CD4-positive, alpha-beta memory T cell (primary cell): ENCODE results near the gene TUNAR. TPM values are rescaled to one million over a fixed set of nuclear protein-coding genes. Genes with fewer than 3 reads are reported as not detected.

Experiments used
- CTCF ChIA-PET: fragments of 350-600 bp; sonication (Branson Sonifier 250); formaldehyde crosslinking; loops from one replicate; lab custom pipeline; 2021; ENCODE audit warnings: inconsistent platforms; ENCODE audit not compliant: partially characterized antibody; lab: Charles Lee
- POLR2A ChIA-PET: fragments of 350-600 bp; sonication (Branson Sonifier 250); formaldehyde crosslinking; loops from one replicate; lab custom pipeline; 2021; ENCODE audit not compliant: partially characterized antibody; lab: Charles Lee
- DNase-seq, 5 donors: peaks; one replicate each; pipeline versions ENCODE4 v3.0.0 to v3.0.0-alpha.2; 2020 to 2022; ENCODE audit warnings: mixed read lengths in 1 of 5
- H3K27ac ChIP-seq: one replicate; pipeline ENCODE4 v1.7.0; 2013; ENCODE audit warnings: low read depth, low read length
- H3K27me3 ChIP-seq: 2 replicates; pipeline ENCODE4 v1.7.0; 2013; ENCODE audit warnings: mild to moderate bottlenecking, low read length, moderate library complexity; ENCODE audit not compliant: insufficient read depth
- H3K36me3 ChIP-seq: 2 replicates; pipeline ENCODE4 v1.7.0; 2013; ENCODE audit warnings: mild to moderate bottlenecking, low read length, moderate library complexity; ENCODE audit not compliant: insufficient read depth
- H3K4me1 ChIP-seq: 2 replicates; pipeline ENCODE4 v1.7.0; 2013; ENCODE audit warnings: mild to moderate bottlenecking, low read length, moderate library complexity; ENCODE audit not compliant: insufficient read depth
- H3K4me3 ChIP-seq, 2 donors: one replicate each; pipeline ENCODE4 v1.7.0; 2013; ENCODE audit warnings: low read length in 2 of 2, mild to moderate bottlenecking in 1 of 2
- H3K9me3 ChIP-seq, 2 donors: one replicate each; pipeline ENCODE4 v1.7.0; 2013; ENCODE audit warnings: low read length in 2 of 2, control low read depth in 1 of 2; ENCODE audit not compliant: control insufficient read depth in 1 of 2
- H3K27ac Mint-ChIP-seq, 7 donors: one replicate each; pipeline ENCODE4 v1.8.0; 2020 to 2021; ENCODE audit warnings: mixed read lengths in 7 of 7, mild to moderate bottlenecking in 6 of 7, inconsistent platforms in 3 of 7, moderate library complexity in 3 of 7
- H3K27me3 Mint-ChIP-seq, 2 donors: one replicate each; pipeline ENCODE4 v1.8.0; 2020 to 2021; ENCODE audit warnings: mixed read lengths in 2 of 2
- H3K36me3 Mint-ChIP-seq, 2 donors: one replicate each; pipeline ENCODE4 v1.8.0; 2020 to 2021; ENCODE audit warnings: mixed read lengths in 2 of 2, inconsistent platforms in 1 of 2, mild to moderate bottlenecking in 1 of 2
- H3K4me1 Mint-ChIP-seq, 4 donors: one replicate each; pipeline ENCODE4 v1.8.0; 2020 to 2021; ENCODE audit warnings: mixed read lengths in 4 of 4, mild to moderate bottlenecking in 1 of 4
- H3K4me3 Mint-ChIP-seq, 8 donors: one replicate each; pipeline ENCODE4 v1.8.0; 2020 to 2021; ENCODE audit warnings: mixed read lengths in 8 of 8, mild to moderate bottlenecking in 7 of 8, moderate library complexity in 6 of 8, inconsistent platforms in 3 of 8
- H3K9me3 Mint-ChIP-seq, 8 donors: one replicate each; pipeline ENCODE4 v1.8.0; 2020 to 2021; ENCODE audit warnings: mixed read lengths in 8 of 8, mild to moderate bottlenecking in 5 of 8, inconsistent platforms in 3 of 8, moderate library complexity in 1 of 8
- intact Hi-C: fragments of 100-400 bp; cut with micrococcal nuclease; formaldehyde crosslinking; loops from one replicate; pipeline ENCODE4 v1.15.1; 2023
- polyA plus RNA-seq, 2 donors: library from polyadenylated mRNA; unstranded; fragments of 300-500 nt; fragmentation: Illumina TruSeq; gene quantifications; one replicate each; pipeline ENCODE4 v1.2.3, GENCODE V29; 2021
- total RNA-seq, 2 experiments: library from RNA; stranded (reverse); gene quantifications; one replicate each; pipeline ENCODE4 v1.2.3, GENCODE V29; 2021

TUNAR gene
- total and polyA plus RNA-seq, 4 experiments from 2014 or later = not detected

DNA sequence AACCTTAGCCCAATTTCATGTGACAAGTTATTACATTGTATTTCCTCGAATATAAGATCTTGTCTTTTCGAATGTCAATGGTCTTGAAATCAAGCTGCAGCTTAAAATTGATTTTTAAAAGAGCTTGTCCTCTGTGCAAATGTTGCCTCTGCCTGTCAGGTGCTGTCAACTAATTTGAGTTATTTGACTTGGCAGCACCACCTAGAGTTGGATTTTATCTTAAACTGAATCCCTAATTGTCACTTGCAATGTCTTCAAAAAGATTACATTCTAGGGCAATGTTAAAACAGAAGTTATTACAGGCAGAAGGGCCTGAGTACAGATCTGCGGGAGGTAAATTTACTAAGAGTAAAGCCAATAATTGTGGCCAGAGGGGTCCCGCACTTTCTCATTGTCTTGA, 26.2 kb upstream of the TUNAR start:
- Mint-ChIP-seq H3K36me3 (no peaks in the 10 kb centered on the region), H3K9me3 (peaks cover 0 to 11% (median 3%) of the 10 kb centered on the region in 8 donors), H3K27me3 (peaks cover 24 to 29% of the 10 kb centered on the region in 2 donors), H3K4me3 (no peak overlapping the region), H3K27ac (no peak overlapping the region), H3K4me1 (no peaks in the 10 kb centered on the region)
- no peak for DNase-seq
- Histone ChIP-seq H3K4me3 (no peak overlapping the region), H3K4me1 (no peaks in the 10 kb centered on the region), H3K9me3 (no peaks in the 10 kb centered on the region), H3K36me3 (no peaks in the 10 kb centered on the region), H3K27me3 (no peaks in the 10 kb centered on the region), H3K27ac (no peak overlapping the region)
- CTCF ChIA-PET = no interaction called here
- POLR2A ChIA-PET = no interaction called here
- intact Hi-C loops = no loop called here

DNA sequence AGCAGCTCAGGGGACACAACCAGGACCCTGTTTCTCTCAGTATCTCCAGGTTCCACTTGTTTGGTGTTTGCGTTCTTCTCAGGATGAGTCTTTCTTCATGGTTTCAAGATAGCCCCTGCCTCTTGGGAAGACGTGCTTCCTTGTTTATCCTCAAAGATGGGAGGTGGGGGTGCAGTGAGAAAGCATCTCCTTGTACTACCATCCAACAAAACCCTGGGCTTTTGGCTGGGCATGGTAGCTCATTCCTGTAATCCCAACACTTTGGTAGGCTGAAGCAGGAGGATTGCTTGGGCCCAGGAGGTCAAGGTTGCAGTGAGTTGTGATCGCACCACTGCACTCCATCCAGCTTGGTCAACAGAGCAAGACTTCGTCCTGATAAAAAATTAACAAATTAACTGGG, 21.0 kb upstream of the TUNAR start:
- H3K4me1 ChIP-seq = no peaks in the 10 kb centered on the region
- peaks cover 0 to 8% (median 0%) of the 10 kb centered on the region in 8 donors for H3K9me3 Mint-ChIP-seq
- H3K27ac Mint-ChIP-seq = no peak overlapping the region
- no peaks in the 10 kb centered on the region for H3K27me3 ChIP-seq
- H3K9me3 ChIP-seq = no peaks in the 10 kb centered on the region
- H3K27me3 Mint-ChIP-seq = peaks cover 24% of the 10 kb centered on the region in 2 donors
- no peak for DNase-seq
- POLR2A ChIA-PET = no interaction called here
- no peaks in the 10 kb centered on the region for H3K36me3 Mint-ChIP-seq
- H3K27ac ChIP-seq = no peak overlapping the region
- intact Hi-C loops = no loop called here
- no peaks in the 10 kb centered on the region for H3K4me1 Mint-ChIP-seq
- no peaks in the 10 kb centered on the region for H3K36me3 ChIP-seq
- CTCF ChIA-PET = no interaction called here
- H3K4me3 Mint-ChIP-seq = no peak overlapping the region
- no peak overlapping the region for H3K4me3 ChIP-seq

DNA sequence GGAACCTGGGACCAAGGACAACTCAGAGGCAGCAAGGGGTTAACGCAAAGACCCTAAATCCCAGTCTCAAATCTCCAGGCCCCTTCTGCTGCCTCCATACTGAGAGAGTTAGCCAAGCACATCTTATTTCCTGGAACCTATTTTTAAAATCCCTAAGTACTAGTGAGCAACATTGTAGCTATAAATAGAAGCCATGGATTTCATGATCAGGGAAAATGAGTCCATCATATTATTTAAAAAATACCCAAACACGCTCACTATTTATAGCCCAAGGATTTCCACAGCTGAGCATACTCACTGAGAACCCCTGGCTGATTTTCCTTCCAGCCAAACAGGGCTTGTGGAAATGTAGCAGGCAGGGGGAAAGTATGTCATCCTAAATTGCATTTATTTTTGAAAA, 19.4 kb upstream of the TUNAR start:
- Mint-ChIP-seq H3K9me3 (peaks cover 0 to 3% (median 0%) of the 10 kb centered on the region in 8 donors), H3K36me3 (no peaks in the 10 kb centered on the region), H3K27me3 (peaks cover 16 to 17% of the 10 kb centered on the region in 2 donors), H3K4me1 (no peaks in the 10 kb centered on the region), H3K27ac (no peak overlapping the region), H3K4me3 (no peak overlapping the region)
- no peaks in the 10 kb centered on the region for H3K27me3 ChIP-seq
- no peak overlapping the region for H3K4me3 ChIP-seq
- ChIA-PET POLR2A (no interaction called here), CTCF (no interaction called here)
- H3K9me3 ChIP-seq = no peaks in the 10 kb centered on the region
- no peak for DNase-seq
- no peaks in the 10 kb centered on the region for H3K36me3 ChIP-seq
- no peaks in the 10 kb centered on the region for H3K4me1 ChIP-seq
- H3K27ac ChIP-seq = no peak overlapping the region
- intact Hi-C loops = no loop called here

DNA sequence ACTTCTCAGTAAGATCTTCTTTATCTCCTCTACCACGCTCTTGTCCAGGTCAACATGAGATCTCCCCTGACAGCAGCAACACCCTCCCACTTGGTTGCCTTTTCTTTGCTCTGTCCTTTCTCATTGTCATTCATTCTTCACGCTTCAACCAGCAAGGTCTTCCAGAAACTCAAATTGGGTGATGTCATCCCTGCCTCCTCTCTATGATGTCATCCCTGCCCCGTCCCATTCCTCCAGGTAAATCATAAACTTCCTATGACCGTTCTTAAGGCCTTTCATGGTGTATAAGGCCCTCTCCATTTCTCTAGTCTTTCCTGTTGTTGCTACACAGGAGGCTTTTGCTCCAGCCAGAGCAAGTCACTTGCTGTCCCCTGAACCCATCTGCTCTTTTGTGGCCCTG, 17.7 kb upstream of the TUNAR start:
- Mint-ChIP-seq H3K36me3 (no peaks in the 10 kb centered on the region), H3K27me3 (peaks cover 15 to 20% of the 10 kb centered on the region in 2 donors), H3K27ac (no peak overlapping the region), H3K4me1 (no peaks in the 10 kb centered on the region), H3K4me3 (no peak overlapping the region), H3K9me3 (peaks cover 0 to 3% (median 0%) of the 10 kb centered on the region in 8 donors)
- Histone ChIP-seq H3K9me3 (no peaks in the 10 kb centered on the region), H3K27me3 (no peaks in the 10 kb centered on the region), H3K36me3 (no peaks in the 10 kb centered on the region), H3K4me3 (no peak overlapping the region), H3K27ac (no peak overlapping the region), H3K4me1 (no peaks in the 10 kb centered on the region)
- ChIA-PET POLR2A (no interaction called here), CTCF (no interaction called here)
- DNase-seq = no peak
- intact Hi-C loops = no loop called here

DNA sequence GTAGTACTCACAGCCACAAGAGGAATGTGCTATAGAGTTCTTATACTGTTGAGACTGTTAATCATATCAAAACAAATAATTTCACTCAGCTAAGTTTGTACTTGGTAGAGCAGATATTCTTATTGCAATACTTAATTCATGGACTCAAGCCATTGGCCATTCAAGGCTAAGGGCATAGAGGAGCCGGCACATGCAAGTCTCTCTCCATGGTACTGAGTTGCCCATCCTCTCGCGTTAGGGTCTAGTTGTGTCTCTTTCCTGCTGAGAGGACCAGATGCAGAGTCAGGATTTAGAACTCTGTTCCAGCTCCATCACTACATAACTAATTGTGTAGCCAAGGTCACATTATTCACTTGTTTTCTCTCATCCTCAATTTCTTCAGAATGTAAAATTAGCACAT, 14.4 kb upstream of the TUNAR start:
- POLR2A ChIA-PET = no interaction called here
- Histone ChIP-seq H3K4me3 (no peak overlapping the region), H3K36me3 (no peaks in the 10 kb centered on the region), H3K9me3 (no peaks in the 10 kb centered on the region), H3K27me3 (no peaks in the 10 kb centered on the region), H3K4me1 (no peaks in the 10 kb centered on the region), H3K27ac (no peak overlapping the region)
- Mint-ChIP-seq H3K36me3 (no peaks in the 10 kb centered on the region), H3K4me3 (no peak overlapping the region), H3K4me1 (no peaks in the 10 kb centered on the region), H3K27ac (no peak overlapping the region), H3K9me3 (peaks cover 0 to 6% (median 0%) of the 10 kb centered on the region in 8 donors), H3K27me3 (peaks cover 12 to 27% of the 10 kb centered on the region in 2 donors)
- CTCF ChIA-PET = no interaction called here
- intact Hi-C loops = no loop called here
- no peak for DNase-seq

DNA sequence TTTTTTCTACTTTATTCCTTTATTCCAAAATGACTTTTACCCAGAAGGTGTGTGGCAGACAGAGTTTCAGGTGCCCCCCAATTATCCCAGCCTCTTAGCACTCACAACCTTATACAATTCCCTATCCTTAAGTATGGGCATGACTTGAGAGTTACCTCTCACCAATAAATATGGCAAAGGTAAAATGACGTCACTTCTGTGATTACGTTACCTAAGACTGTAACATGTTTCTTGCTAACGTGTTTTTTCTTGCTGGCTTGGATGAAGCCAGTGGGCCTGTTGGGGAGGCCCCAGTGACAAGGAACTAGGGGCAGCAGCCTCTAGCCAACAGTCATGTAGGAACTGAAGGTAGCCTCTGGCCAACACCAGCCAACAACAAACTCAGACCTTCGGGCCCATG, 13.3 kb upstream of the TUNAR start:
- intact Hi-C loops = no loop called here
- POLR2A ChIA-PET = no interaction called here
- peaks cover 0 to 6% (median 0%) of the 10 kb centered on the region in 8 donors for H3K9me3 Mint-ChIP-seq

DNA sequence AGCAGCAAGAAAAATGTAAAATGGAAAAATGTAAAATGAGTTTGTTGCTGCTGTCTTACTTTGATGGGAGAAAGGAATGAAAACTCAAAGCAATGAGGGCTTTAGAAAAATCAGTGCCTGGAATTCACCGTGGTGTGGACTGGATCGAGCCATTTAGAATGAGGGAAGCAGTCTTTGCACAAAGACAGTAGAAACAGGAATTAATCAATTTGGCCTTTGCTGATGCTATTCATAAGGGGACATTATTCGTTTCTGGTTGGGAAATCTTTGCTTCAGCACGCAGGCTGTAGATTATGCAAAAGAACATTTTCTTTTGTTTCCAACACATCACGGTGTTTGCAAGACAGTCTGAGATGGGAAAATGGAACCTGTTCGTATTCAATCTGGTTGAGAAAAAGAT, 6.9 kb upstream of the TUNAR start:
- intact Hi-C loops = no loop called here
- peaks cover 0 to 6% (median 0%) of the 10 kb centered on the region in 8 donors for H3K9me3 Mint-ChIP-seq
- H3K36me3 Mint-ChIP-seq = no peaks in the 10 kb centered on the region
- Histone ChIP-seq H3K9me3 (no peaks in the 10 kb centered on the region), H3K27me3 (peaks cover 1% of the 10 kb centered on the region), H3K4me3 (no peak overlapping the region), H3K4me1 (no peaks in the 10 kb centered on the region), H3K27ac (no peak overlapping the region), H3K36me3 (no peaks in the 10 kb centered on the region)
- H3K4me1 Mint-ChIP-seq = no peaks in the 10 kb centered on the region
- H3K27me3 Mint-ChIP-seq = peaks cover 23 to 34% of the 10 kb centered on the region in 2 donors
- H3K4me3 Mint-ChIP-seq = no peak overlapping the region
- CTCF ChIA-PET = no interaction called here
- POLR2A ChIA-PET = no interaction called here
- no peak overlapping the region for H3K27ac Mint-ChIP-seq
- no peak for DNase-seq

More for the DNA sequence above, 13.3 kb upstream of the TUNAR start:
- H3K27me3 Mint-ChIP-seq = peaks cover 14 to 27% of the 10 kb centered on the region in 2 donors
- no peak for DNase-seq
- Histone ChIP-seq H3K4me3 (no peak overlapping the region), H3K27ac (no peak overlapping the region), H3K4me1 (no peaks in the 10 kb centered on the region), H3K27me3 (no peaks in the 10 kb centered on the region), H3K9me3 (no peaks in the 10 kb centered on the region), H3K36me3 (no peaks in the 10 kb centered on the region)
- CTCF ChIA-PET = no interaction called here
- H3K4me1 Mint-ChIP-seq = no peaks in the 10 kb centered on the region
- H3K36me3 Mint-ChIP-seq = no peaks in the 10 kb centered on the region
- H3K4me3 Mint-ChIP-seq = no peak overlapping the region
- H3K27ac Mint-ChIP-seq = no peak overlapping the region

DNA sequence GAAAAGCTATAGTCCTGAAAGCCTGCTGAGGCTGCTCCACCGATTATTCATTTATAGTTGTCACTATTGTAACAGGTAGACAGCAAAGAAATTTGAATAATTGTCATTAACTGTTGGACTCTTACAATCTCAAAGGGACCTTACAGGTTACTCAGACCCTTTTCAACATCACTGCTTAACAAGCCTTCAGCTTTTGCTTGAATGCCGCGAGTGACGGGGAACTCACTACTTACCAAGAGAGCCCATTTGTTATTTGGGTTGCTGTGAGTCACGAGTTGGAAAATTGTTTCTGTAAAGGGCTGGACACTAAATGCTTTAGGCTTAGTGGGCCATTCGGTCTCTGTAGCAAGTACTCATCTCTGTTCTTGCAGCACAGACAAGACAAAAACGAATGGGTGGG, 5.9 kb upstream of the TUNAR start:
- no peak overlapping the region for H3K4me3 ChIP-seq
- Mint-ChIP-seq H3K27ac (no peak overlapping the region), H3K4me3 (no peak overlapping the region), H3K27me3 (peaks cover 28 to 38% of the 10 kb centered on the region in 2 donors), H3K36me3 (no peaks in the 10 kb centered on the region), H3K4me1 (peaks cover 0 to 3% (median 0%) of the 10 kb centered on the region in 4 donors), H3K9me3 (peaks cover 0 to 5% (median 0%) of the 10 kb centered on the region in 8 donors)
- intact Hi-C loops = no loop called here
- CTCF ChIA-PET = no interaction called here
- POLR2A ChIA-PET = no interaction called here
- no peaks in the 10 kb centered on the region for H3K4me1 ChIP-seq
- peaks cover 8% of the 10 kb centered on the region for H3K27me3 ChIP-seq
- no peak overlapping the region for H3K27ac ChIP-seq
- H3K9me3 ChIP-seq = no peaks in the 10 kb centered on the region
- no peak for DNase-seq
- H3K36me3 ChIP-seq = no peaks in the 10 kb centered on the region
